ENCODE results near the gene SLC13A2.

DNA sequence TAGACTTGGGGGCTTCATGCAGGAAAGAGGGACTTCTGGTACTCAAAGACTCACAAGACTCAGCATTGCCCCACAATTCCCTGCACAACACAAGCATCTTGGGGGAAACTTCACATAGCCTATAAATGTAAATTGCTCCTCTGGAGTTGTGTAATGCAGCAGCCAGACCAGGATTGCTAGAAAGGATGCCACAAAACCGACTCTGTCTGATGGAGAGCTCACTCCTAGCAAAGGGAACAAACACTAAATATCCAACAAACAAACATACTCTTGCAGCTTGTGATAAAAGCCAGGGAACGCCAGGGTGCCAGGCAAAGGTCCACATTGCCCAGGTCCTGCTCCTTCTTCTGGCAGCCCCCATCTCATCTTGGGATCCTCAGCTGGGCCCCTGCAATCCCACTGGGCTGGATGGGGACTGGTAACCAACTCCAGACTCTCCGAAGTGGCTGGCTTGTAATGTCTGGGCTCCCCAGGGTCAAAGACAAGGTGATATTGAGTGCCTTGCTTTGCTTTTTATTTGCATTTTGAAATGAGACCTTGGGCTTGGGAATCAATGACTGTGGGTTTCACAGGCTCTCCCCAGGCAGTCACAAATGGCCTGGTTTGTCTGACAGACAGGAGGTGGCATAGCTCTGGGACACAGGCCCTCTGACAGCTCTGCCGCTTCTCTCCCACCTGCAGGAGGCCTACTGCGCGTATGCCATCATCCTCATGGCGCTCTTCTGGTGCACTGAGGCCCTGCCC, 15.3 kb downstream of the SLC13A2 start:
- no peak for TF ChIP-seq CTCF (optimal IDR thresholded peaks at IDR 0.05 in 1 of 3, IDR thresholded peaks at IDR 0.05 in 1 of 3, conservative IDR thresholded peaks at IDR 0.05 in 1 of 3; ENCODE audit: extremely low read depth in 1 of 3, insufficient read depth in 2 of 3, low read length in 3 of 3)
- TF ChIP-seq EZH2 (IDR thresholded peaks at IDR 0.05; ENCODE audit: low read length), result no peak

All from keratinocyte (primary cell).